NCI-H748 (cell line): ENCODE measurements around the gene DGKB.
A peak's percentile ranks its signal among the peaks of the same experiment; 100 is the strongest.

Experiments
- DNase-seq: peaks from one replicate; lab custom pipeline; 2025; ENCODE audit not compliant: unreplicated experiment; lab: John Stamatoyannopoulos, UW

Gene DGKB

DNA sequence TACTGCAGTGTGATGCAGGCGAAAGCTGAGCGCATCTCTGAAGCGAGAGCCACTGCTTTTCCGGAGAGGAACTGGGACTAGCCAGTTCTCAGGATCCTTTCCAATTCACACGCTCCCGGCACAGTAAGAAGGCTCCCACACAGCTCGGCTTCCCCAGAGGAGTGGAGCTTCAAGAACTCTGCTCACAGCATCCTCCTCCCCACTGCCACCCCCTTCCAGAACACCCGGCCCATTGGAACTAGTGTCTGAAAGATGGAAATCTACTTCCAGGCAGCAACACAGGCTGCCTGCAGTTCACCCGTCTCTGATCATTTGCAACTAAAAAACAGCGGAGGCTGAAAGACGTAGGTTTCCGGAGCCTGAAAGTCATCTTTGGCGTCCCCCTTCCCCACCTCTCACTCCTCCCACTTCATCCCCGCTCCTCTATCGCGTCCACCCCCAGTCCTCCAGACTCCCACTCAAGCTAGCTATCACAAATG lies at the start of gene DGKB:
Gene DGKB, minus strand, starts transcription at position 163 of the 479 bp plus-strand sequence.
- DNase-seq: peak; percentile 82

DNA sequence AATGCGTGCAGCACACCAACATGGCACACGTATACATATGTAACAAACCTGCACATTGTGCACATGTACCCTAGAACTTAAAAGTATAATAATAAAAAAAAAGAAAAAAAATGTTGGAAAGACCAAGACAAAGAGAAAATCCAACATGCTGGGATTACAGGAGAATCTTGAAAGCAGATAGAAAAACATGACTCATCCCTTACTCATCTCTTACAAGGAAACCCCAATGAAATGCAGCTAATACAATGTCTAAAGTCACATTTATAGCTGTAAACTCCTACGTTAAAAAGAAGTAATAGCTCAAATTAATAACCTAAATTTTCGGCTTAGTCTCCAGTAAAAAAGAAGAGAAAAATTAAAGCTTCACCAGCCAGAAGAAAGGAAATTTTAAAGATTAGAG lies 47.5 kb upstream of the DGKB start:
- no peak for DNase-seq

DNA sequence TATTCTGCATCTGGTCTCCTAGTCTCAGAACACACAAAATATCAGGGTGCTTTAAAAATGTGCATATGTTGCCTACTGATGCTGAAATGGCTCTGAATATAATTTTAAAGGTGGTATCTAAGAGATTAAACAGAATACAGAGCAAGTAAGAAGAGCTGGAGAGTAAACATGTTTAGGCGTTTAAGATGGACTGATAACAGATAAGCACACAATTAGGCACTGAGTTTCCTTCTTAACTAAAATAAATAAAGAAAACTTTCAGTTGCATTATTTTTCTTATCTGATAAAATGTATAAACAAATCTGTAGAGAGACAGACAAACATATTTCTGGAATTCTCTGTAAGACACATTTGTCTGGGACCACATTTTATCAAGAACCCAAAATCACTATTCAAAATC lies 35.6 kb upstream of the DGKB start:
- DNase-seq: no peak

DNA sequence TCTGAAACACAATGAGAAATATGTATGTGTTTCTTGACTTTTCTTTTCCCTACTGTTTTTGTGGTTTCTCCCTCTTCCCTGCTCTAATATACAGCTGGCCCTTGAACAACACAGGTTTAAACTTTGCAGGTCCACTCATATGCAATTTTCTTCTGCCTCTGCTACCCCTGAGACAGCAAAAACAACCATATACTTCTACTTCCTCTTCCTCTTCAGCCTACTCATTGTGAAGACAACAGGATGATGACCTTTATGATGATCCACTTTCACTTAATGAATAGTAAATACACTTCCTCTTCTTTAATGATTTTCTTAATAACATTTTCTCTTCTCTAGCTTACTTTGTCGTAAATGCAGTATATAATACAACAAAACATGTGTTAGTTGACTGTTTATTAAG lies 35.0 kb upstream of the DGKB start:
- DNase-seq: no peak

DNA sequence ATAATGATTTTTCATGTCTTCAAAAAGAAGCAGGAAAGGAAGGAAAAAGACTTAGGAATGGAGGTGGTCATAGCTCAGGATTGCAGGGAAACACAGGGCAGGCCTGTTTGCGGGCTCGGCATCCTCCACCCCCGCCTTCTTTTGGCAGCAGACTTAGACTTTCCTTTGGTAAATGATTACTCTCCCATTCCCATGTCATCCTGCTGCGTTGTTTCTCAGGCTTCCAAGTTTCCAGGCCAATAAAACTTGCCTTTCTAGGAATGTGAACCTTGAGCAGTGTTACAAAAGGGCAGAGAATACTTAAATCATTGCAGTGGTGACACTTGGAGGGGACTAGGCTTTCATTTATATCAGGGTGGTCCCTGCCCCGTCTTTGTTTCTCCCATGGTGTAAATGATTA lies 34.0 kb upstream of the DGKB start:
- no peak for DNase-seq

DNA sequence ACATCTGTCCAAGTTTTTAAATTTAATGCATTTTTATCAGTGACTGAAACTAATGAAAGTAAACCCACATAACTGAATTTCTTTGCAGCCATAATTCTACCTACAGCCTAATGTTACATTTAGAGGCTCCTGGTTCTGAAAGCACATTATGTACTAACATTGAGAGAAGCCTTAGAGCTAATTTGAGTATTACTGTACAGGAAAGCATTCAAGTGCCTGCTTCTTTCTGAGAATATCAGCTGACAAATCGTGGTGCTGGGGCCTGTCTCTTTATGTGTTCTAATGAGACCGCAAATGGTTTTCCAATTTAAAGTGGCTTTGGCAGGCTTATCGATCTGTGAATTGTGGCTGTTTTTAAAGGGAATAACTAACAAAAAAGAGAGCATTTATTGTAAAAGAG lies 32.3 kb upstream of the DGKB start:
- DNase-seq: no peak

DNA sequence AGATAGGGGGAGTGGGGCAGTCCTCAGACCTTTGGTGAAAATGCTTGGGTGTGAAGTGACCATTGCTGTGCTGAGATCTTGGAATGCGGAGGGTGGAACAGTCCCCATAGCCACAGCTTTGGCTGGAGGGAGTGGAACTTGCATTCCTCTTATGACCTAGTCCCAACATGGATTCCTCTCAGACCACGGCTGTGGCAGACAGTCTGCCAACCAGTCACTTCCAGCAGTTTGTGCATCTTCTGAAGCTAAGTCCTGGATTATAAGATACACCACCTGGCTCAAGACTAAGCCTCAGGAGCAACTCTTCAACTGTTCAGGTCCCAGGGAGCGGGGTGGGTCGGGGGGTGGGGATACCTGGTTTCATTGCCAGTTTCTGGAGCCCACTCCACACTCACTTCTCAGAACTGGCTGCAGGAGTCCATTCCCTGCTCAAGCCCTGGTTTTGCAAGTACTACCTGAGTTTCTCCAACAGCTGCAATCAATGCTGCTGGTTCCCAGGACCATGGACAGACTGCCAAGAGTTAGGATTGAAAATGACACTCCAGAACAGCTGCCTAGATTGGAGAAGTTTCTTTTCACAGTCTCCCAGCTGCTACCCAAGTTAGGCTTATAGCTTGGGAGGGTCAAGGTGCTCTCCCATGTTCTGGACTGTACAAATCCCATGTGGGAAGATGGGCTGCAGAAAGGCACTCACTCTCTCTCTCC lies 29.1 kb upstream of the DGKB start:
- DNase-seq: no peak

DNA sequence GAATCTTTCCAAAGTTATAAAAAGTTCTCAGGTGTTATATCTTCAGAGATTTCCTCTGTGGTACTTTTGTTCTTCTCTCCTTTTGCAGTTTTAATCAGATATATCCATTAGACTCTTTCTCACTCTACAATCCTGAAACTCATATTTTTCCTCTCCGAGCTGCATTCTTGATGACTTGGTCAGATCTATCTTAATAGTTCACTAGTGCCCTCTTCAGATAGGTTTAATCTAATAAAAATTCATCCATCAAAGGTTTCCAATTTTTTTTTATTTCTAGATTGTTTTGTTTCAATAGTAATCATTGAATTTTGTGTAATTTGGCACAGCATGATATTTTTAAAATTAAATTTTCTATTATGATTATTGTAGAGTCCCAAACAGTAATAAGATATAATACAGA lies 21.8 kb upstream of the DGKB start:
- DNase-seq: peak; percentile 25

DNA sequence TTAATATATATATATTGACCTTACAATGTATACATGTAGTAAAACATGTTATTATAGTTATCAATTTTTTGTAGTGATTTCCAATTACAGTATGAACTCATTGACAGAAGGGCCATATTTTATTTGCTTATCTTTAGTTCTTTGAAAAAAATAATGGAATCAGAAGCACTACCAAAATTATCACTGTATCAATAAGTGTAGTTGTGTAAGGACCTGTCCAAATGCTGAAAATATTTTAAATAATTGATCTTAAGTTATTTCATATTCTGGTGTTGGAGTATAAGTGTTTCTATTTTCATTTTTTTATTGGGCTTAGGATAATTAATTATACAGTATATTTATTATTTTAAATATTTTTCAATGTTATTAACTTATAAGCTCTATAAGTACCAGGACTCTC lies 8.5 kb upstream of the DGKB start:
- DNase-seq: no peak

DNA sequence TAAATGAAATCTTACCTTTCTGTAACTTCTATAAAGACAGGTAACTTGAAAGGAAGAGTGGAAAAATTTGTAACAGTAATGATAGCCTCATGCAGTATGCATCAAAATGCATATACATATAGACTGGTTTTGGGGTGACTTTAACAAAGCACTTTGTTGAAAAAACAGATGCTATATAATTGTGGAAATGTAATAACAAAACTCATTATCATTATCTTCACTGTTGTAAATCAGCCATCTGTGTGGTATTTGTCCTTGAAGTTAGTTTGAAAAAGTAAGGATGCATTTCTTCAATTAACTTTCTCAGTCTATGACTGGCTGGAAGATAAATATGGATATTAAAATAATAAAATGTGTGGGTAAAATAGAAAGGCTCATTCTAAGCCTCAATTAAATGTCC lies 6.1 kb upstream of the DGKB start:
- DNase-seq: no peak

DNA sequence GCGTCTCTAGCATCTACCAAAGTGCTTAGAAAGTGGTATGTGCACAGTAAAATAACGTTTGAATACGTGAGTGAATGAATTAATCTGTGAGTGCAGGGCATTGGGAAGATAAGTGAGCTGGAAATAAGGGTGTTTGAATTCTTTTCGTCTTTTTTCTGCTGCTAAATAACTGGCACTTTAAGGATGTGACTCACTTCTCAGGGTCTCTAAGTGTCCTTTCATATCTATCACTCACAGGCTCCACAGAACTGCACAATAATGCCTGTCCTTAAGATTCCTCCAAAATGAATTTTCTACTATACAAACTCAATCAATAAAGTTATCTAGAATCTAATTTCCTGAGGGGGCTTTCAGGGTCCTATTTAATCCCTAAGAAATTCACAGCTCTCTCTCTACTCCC lies 3.2 kb upstream of the DGKB start:
- DNase-seq: peak; percentile 40

DNA sequence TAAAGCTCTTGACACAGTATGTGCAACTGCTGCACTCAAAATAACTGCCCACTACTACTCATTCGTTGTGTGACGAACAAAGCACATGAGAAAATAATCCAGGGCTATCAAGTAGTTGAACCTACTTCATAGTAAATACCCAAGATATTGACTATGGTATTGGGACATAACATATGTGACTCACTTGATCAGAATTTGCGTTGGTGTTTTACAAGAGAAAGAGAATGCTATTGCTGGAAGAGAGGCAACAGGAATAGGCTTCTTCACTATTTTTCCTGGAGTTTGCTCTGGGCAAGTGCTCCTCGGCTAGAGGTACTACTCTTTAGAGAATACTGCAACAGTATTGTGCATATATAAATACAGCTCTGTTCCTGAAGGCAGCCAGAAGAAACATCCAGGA lies 2.5 kb downstream of the DGKB start:
- DNase-seq: peak; percentile 67

DNA sequence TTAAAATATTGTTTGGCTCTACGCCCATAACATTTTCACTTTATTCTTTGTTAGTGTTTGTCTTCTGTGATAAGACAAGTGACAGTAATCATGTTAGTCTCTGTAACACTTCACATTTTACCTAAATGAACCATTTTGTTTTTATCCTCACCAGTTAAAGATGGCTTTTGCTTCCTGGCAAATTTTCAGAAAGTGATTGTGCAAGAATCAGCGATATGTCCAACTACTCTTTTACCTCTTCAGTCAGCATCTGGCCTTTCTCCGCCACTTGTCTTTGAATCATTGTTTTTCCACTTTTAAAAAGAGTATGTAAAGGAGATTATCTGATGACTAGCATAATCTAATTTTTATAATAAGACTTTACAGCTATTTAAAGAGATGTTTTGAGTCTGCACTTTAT lies 3.5 kb downstream of the DGKB start:
- peak; percentile 75 for DNase-seq

DNA sequence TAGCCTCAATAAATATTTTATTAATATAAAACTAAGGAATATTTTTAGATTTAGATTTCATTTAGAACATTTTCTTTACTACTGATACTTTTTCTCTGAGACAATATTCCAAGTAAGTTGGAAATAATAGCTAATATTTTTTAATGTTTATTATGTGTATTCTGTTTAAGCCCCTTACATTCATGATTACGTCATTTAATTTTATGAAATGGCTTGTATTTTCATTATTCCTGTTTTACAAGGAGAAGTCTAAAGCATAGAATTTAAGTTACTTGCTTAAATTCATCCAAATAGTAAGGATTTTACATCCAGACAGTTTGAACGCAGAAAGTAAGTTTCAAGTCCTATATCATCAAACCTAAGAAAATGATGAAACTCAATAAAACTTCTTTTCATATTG lies 6.1 kb downstream of the DGKB start:
- no peak for DNase-seq

DNA sequence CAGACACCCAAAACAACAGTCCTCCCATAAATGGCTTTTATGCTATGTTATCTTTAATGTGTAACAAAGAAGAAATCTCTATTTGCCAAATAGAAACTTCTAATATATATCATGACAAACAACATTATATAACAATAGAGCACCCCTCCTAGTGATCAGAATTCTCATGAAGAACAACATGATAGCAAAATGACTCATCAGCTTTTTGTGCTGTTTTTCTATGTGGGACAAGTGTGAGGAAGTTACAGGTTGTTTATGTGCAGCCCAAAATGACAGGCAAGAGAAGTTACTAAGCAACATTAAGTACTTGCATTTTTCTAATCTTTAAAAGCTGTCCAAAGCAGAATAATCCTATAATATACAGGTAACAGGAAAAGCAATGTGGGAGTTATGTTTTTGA lies 7.7 kb downstream of the DGKB start:
- DNase-seq: peak; percentile 50

DNA sequence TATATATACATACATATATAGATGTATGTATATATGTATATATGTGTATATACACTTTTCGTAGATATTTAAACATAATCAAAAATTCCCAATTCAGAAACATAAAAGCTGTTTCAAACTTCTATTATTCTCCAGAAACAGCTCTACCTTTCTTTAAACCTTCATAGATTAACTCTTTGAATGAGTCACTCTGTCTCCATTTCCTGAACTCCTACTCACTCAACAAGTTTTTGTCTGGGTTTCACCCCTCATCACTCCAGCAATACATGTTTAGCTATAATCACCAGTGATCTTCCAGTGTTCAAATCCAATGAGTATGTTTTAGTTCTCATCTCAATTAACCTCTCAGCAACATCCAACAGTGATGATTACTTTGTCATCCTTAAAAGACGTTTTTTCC lies 9.6 kb downstream of the DGKB start:
- DNase-seq: no peak

DNA sequence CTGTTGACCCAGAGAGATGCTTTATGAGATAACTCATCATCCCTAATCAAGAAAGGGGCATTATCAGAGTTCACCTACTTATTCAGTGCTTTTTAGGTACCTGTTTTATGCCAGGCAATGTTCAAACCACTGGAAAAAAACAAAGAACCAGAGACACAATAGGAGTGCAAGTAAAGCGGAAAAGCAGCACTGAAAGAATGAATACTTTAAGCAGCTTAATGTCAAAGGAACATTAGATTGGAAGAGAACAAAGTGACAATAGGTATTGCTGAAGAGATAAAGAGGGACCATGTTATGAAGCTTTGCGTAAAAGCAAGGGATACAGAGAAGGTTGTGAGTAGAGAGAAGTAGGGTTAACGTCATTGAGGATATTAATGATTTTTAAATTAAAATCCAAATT lies 11.3 kb downstream of the DGKB start:
- DNase-seq: no peak

DNA sequence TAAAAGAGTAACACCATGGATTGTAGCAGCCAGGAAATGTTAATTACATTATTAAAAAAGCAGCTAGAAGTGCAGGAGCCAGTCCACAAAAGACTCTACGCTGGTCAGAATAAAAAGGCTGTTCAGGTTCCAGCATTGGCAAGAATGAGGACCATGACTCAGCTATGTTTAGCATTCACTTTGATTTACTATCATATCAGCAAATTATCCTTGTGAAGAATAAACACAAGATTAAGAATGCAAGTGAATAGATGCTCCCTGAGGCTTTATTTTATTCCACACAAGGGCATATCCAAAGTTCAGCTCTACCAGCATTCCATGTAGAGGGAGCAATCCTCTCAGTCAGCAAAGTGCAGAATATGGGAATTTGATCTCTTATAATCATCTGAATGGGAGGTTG lies 13.6 kb downstream of the DGKB start:
- no peak for DNase-seq

DNA sequence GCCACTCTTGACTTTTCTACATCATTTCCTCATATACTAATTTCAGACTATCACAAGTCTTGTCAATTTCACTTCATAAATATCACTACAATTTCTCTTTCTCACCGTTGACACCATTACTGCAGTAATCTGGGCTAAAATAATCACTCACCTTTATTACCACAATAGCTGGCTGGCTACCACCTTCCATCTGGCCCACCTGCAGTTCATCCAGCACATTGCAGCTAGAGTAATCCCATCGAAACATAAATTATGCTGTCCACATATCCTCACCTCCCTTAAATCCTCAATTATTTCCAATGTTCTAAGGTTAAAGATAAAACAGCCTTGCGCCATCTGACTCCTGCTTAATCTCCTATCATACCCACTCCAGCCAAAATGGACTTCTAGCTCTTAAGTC lies 16.0 kb downstream of the DGKB start:
- DNase-seq: no peak

DNA sequence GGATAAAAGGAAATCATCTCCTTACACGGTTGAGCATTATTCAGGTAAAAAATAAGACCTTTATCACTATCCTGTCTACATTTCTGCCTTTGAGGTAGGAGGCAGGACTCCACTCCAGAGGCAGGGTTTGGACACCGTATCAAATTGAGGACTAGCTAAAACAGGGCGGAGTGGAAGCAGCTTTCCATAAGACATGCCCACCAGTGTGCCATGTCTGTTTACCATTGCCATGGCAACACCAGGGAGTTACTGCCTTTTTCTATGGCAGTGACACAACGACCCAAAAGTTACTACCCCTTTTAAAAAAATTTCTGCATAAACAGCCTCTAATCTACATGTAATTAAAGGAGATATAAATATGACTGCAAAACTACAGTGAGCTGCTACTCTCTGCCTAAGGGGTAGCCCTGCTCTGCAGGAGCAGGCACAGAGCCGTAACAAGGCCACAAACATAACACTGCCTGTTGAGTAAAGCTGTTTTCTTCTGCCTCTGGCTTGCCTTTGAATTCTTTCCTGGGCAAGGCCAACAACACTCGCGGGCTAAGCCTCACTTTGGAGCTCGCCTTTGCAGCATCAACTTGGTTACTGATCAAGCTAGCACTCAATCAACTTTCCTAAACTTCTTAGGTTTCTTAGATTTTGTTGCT lies 26.5 kb downstream of the DGKB start:
- DNase-seq: peak; percentile 63

DNA sequence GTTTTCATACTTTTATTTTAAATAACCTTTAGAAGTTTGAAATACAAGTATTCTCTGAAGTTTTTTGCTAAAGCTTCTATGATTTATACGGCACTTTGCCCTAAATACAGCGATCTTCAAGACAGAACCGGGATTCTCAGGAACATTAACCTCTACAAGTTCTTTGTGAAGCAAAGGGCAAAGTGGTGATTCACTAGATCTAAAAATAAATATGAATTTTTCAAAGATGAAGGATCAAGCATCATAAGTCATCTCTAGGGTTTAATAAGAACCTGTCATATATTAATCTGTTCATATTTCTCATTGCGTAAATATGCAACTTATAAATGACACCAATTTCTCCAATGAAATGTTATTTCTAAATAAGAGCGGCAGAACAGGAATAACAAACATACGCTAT lies 30.7 kb downstream of the DGKB start:
- no peak for DNase-seq

DNA sequence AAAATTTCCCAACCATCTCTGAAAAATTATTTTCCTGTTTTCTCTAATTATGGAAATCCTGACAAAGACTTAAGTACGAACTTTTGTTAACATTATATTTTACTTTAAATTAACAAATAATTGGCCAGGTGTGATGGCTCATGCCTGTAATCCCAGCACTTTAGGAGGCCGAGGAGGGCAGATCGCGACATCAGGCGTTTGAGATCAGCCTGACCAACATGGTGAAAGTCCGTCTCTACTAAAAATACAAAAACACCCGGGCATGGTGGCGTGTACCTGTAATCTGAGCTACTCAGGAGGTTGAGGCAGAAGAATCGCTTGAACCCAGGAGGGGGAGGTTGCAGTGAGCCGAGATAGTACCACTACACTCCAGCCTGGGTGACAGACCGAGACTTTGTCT lies 32.2 kb downstream of the DGKB start:
- no peak for DNase-seq

DNA sequence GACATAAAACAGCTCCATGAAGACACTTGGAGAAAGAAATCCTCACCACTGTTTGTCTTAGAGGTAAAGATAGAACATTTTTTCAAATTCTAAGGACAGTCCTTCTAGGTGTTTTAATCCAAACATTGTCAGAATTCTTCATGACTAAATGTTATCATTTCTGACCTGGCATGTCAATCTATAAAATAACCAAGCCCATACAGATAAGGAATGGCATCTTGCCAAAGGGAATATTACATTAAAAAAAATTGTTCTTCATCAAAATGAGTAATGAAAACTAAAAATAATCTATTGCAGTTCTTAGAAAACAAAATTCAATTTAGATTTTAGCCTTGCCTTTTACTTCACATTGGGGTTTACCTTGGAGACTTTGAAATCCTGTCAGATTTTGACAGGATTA lies 33.6 kb downstream of the DGKB start:
- no peak for DNase-seq
